ENCODE results near the gene SYNDIG1L.

DNA sequence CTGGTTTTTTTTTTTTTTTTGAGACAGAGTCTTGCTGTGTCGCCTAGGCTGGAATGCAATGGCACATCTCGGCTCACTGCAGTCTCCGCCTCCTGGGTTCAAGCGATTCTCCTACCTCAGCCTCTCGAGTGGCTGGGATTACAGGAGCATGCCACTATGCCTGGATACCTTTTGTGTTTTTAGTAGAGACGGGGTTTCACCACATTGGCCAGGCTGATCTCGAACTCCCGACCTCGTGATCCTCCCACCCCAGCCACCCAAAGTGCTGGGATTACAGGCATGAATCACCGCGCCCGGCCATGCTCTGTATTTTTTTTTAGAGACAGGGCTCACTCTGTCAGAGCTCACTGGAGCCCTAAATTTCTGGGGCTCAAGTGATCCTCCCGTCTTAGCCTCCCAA, 45.2 kb downstream of the SYNDIG1L start:
- TF ChIP-seq POLR2A (IDR thresholded peaks at IDR 0.05; ENCODE audit: low read depth, low read length) (no peak), POLR2AphosphoS5 (IDR thresholded peaks at IDR 0.05; ENCODE audit: insufficient read depth, low read depth, low read length) (no peak)
- TF ChIP-seq, protein P1, sequence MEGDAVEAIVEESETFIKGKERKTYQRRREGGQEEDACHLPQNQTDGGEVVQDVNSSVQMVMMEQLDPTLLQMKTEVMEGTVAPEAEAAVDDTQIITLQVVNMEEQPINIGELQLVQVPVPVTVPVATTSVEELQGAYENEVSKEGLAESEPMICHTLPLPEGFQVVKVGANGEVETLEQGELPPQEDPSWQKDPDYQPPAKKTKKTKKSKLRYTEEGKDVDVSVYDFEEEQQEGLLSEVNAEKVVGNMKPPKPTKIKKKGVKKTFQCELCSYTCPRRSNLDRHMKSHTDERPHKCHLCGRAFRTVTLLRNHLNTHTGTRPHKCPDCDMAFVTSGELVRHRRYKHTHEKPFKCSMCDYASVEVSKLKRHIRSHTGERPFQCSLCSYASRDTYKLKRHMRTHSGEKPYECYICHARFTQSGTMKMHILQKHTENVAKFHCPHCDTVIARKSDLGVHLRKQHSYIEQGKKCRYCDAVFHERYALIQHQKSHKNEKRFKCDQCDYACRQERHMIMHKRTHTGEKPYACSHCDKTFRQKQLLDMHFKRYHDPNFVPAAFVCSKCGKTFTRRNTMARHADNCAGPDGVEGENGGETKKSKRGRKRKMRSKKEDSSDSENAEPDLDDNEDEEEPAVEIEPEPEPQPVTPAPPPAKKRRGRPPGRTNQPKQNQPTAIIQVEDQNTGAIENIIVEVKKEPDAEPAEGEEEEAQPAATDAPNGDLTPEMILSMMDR (IDR thresholded peaks at IDR 0.05; ENCODE audit: extremely low read depth in 1 of 2, insufficient read depth in 1 of 2, low read depth in 1 of 2, low read length in 2 of 2) = no peak
